Hepatocyte (in vitro differentiated cells): Measurements from ENCODE around the gene JAKMIP1. TPM values are rescaled to one million over a fixed set of nuclear protein-coding genes. Genes with fewer than 3 reads are reported as not detected.

Experiments used
- DNase-seq: peaks from one replicate; pipeline ENCODE4 v3.0.0-alpha.2; 2016; ENCODE audit warnings: low spot score
- H2AFZ ChIP-seq: fragments of 200-600 bp; sonication (generic); 2 replicates; pipeline ENCODE4 v1.6.0; 2016; ENCODE audit warnings: antibody characterized with exemption, mild to moderate bottlenecking
- H3K27ac ChIP-seq: fragments of 200-600 bp; sonication (generic); 2 replicates; pipeline ENCODE4 v1.5.1; 2016; ENCODE audit warnings: mild to moderate bottlenecking
- H3K27me3 ChIP-seq: fragments of 200-600 bp; sonication (generic); 2 replicates; pipeline ENCODE4 v1.6.1; 2016
- H3K36me3 ChIP-seq: fragments of 200-600 bp; sonication (generic); replicated peaks from 2 replicates; pipeline ENCODE4 v1.5.1; 2016; ENCODE audit warnings: low read depth; ENCODE audit not compliant: insufficient read depth
- H3K4me1 ChIP-seq: fragments of 200-600 bp; sonication (generic); 2 replicates; pipeline ENCODE4 v1.5.1; 2016; ENCODE audit warnings: mild to moderate bottlenecking, moderate library complexity; ENCODE audit not compliant: insufficient read depth
- H3K4me2 ChIP-seq: fragments of 200-600 bp; sonication (generic); 2 replicates; pipeline ENCODE4 v1.6.0; 2016
- H3K4me3 ChIP-seq: fragments of 200-600 bp; sonication (generic); 2 replicates; pipeline ENCODE4 v1.5.1; 2016; ENCODE audit warnings: mild to moderate bottlenecking
- H3K79me2 ChIP-seq: fragments of 200-600 bp; sonication (generic); 2 replicates; pipeline ENCODE4 v1.6.0; 2017; ENCODE audit warnings: mild to moderate bottlenecking
- H3K9me2 ChIP-seq: fragments of 200-600 bp; sonication (generic); replicated peaks from 2 replicates; pipeline ENCODE4 v1.6.0; 2017; ENCODE audit warnings: mild to moderate bottlenecking; ENCODE audit not compliant: insufficient read depth
- H3K9me3 ChIP-seq: fragments of 200-600 bp; sonication (generic); 2 replicates; pipeline ENCODE4 v1.5.1; 2016; ENCODE audit warnings: low read depth, mild to moderate bottlenecking
- H4K20me1 ChIP-seq: fragments of 200-600 bp; sonication (generic); 2 replicates; pipeline ENCODE4 v1.6.0; 2016; ENCODE audit warnings: mild to moderate bottlenecking; ENCODE audit not compliant: insufficient read depth, poor library complexity, severe bottlenecking
- CTCF ChIP-seq: fragments of 200-600 bp; sonication (generic); IDR thresholded peaks from 2 replicates; pipeline ENCODE4 v1.5.1; 2016; ENCODE audit warnings: antibody characterized with exemption, mild to moderate bottlenecking; ENCODE audit not compliant: poor library complexity
- EZH2 ChIP-seq: fragments of 200-600 bp; sonication (generic); IDR thresholded peaks from 2 replicates; pipeline ENCODE4 v1.6.1; 2016; ENCODE audit warnings: antibody characterized with exemption, mild to moderate bottlenecking, borderline replicate concordance
- EZH2phosphoT487 ChIP-seq: fragments of 200-600 bp; sonication (generic); IDR thresholded peaks from one replicate; pipeline ENCODE4 v1.6.1; 2018; ENCODE audit warnings: antibody characterized with exemption, mild to moderate bottlenecking, low read depth, moderate library complexity; ENCODE audit not compliant: unreplicated experiment, severe bottlenecking
- WGBS: methylation state at CpG from one replicate; pipeline ENCODE4 v1.1.6; 2016; ENCODE audit warnings: low lambda C conversion rate; ENCODE audit errors: missing lambda C conversion rate; 5-methylcytosine and 5-hydroxymethylcytosine counted together
- polyA plus RNA-seq: library from polyadenylated mRNA; unstranded; fragments of >200 nt; fragmentation: Nextera tagmentation; extraction: Ambion mirVana; gene quantifications from 2 replicates; pipeline ENCODE4 v1.2.1, GENCODE V29; 2016
- total RNA-seq: library from RNA; depleted of rRNA; stranded (reverse); fragments of >200 nt; gene quantifications from 2 replicates; pipeline ENCODE4 v1.2.3, GENCODE V29; 2014

Gene JAKMIP1
- total and polyA plus RNA-seq, 2 experiments from 2014 or later, result not detected

- H3K27ac ChIP-seq, result no peak overlapping the region
- no peak overlapping the region for H3K4me2 ChIP-seq
- no peaks in the 10 kb centered on the region for H3K9me3 ChIP-seq
- TF ChIP-seq CTCF (no peak), EZH2phosphoT487 (no peak), EZH2 (no peak)
- peaks cover 32% of the 10 kb centered on the region for H3K27me3 ChIP-seq
- no peak overlapping the region for H2AFZ ChIP-seq
- 95% methylated on average over 3 of the region's 3 CpGs for WGBS
- H3K79me2 ChIP-seq, result no peaks in the 10 kb centered on the region
- no peak overlapping the region for H3K4me3 ChIP-seq
- H4K20me1 ChIP-seq, result no peaks in the 10 kb centered on the region
- H3K36me3 ChIP-seq, result no peaks in the 10 kb centered on the region
- peaks cover 2% of the 10 kb centered on the region for H3K4me1 ChIP-seq
- H3K9me2 ChIP-seq, result no peaks in the 10 kb centered on the region
- DNase-seq, result no peak
These were observed 3.7 kb upstream of the JAKMIP1 start for GRCh38 chr4:6204098-6204497.

- Histone ChIP-seq H3K36me3 (no peaks in the 10 kb centered on the region), H3K4me3 (no peak overlapping the region), H4K20me1 (no peaks in the 10 kb centered on the region), H3K27ac (no peak overlapping the region), H2AFZ (no peak overlapping the region), H3K4me2 (no peak overlapping the region), H3K9me2 (no peaks in the 10 kb centered on the region), H3K79me2 (no peaks in the 10 kb centered on the region), H3K9me3 (no peaks in the 10 kb centered on the region), H3K27me3 (peaks cover 47% of the 10 kb centered on the region), H3K4me1 (peaks cover 2% of the 10 kb centered on the region)
- DNase-seq, result no peak
- 79% methylated on average over 7 of the region's 7 CpGs for WGBS
- no peak for TF ChIP-seq CTCF
- TF ChIP-seq EZH2phosphoT487, result no peak
- TF ChIP-seq EZH2, result no peak
These were observed 1.3 kb upstream of the JAKMIP1 start for GRCh38 chr4:6201580-6202091.

- Histone ChIP-seq H3K4me2 (peak overlapping the region; percentile 99), H4K20me1 (no peaks in the 10 kb centered on the region), H3K27ac (no peak overlapping the region), H3K4me3 (no peak overlapping the region), H3K27me3 (peaks cover 52% of the 10 kb centered on the region), H2AFZ (peak overlapping the region; percentile 31), H3K4me1 (peaks cover 2% of the 10 kb centered on the region), H3K9me2 (no peaks in the 10 kb centered on the region), H3K79me2 (no peaks in the 10 kb centered on the region), H3K36me3 (no peaks in the 10 kb centered on the region), H3K9me3 (no peaks in the 10 kb centered on the region)
- TF ChIP-seq EZH2phosphoT487, result no peak
- TF ChIP-seq CTCF, result no peak
- no peak for TF ChIP-seq EZH2
- peak; percentile 38 for DNase-seq
- 11% methylated on average over 14 of the region's 15 CpGs for WGBS
These were observed 593 bp upstream of the JAKMIP1 start for GRCh38 chr4:6200922-6201362.
